ENCODE measurements around the gene FADD. TPM values are rescaled to one million over a fixed set of nuclear protein-coding genes. Genes with fewer than 3 reads are reported as not detected.

Gene FADD
- polyA plus RNA-seq, 2 of the 4 experiments (the other 2 are of a cell fraction), result 30.2 to 59.1 TPM

DNA sequence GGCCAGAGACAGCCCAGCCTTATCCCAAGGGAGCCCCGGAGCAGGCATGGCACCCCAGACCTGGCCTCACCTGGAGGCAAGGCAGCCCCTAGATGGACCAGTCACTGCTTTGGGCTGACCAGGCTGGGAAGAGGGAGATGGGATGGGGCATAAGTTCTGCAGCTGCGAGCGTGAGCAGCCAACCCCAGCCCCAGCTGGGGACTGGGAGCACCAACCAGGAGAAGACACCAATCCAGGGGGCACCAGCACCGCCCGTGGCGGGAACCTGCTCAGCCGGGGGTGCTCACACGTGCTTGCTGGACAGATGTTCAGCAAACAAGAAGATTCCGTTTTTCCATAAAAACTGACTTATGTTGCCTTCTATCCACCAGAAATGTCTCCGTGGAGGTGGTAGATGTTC lies 16.2 kb upstream of the FADD start:
- H3K4me1 ChIP-seq, result no peaks in the 10 kb centered on the region
- no peak overlapping the region for H3K27ac ChIP-seq
- no peaks in the 10 kb centered on the region for H3K9me3 ChIP-seq
- WGBS (ENCODE audit: missing lambda C conversion rate), result 82% methylated on average over 9 of the region's 10 CpGs
- POLR2A ChIA-PET, result no interaction called here
- FAIRE-seq (no peak), ATAC-seq (no peak), DNase-seq (ENCODE audit: low read depth in 1 of 2, low spot score in 1 of 2) (no peak)
- no peak overlapping the region for H3K4me2 ChIP-seq
- no peak overlapping the region for H3K4me3 ChIP-seq
- TF ChIP-seq, protein P1, sequence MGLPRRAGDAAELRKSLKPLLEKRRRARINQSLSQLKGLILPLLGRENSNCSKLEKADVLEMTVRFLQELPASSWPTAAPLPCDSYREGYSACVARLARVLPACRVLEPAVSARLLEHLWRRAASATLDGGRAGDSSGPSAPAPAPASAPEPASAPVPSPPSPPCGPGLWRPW (IDR thresholded peaks at IDR 0.05), result no peak
- CTCF ChIA-PET, result interaction anchor here (0.6 to 7.0 kb wide), 10 partner anchors 9 to 480 kb away, joined by 3 to 29 read pairs (median 6); no protein-coding TSS in a partner anchor

DNA sequence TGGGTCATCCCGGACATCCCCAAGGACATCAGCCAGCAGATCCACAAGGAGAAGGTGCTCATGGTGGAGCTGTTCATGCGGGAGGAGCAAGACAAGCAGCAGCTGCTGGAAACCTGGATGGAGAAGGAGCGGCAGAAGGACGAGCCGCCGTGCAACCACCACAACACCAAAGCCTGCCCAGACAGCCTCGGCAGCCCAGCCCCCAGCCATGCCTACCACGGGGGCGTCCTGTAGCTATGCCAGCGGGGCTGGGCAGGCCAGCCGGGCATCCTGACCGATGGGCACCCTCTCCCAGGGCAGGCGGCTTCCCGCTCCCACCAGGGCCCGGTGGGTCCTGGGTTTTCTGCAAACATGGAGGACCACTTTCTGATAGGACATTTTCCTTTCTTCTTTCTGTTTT lies 15.3 kb upstream of the FADD start:
- DNase-seq (ENCODE audit: low read depth in 1 of 2, low spot score in 1 of 2) (no peak), ATAC-seq (no peak), FAIRE-seq (no peak)
- 75% methylated on average over 15 of the region's 15 CpGs for WGBS (ENCODE audit: missing lambda C conversion rate)
- H3K4me3 ChIP-seq, result no peak overlapping the region
- ChIA-PET CTCF (interaction anchor here (1.0 to 7.0 kb wide), 8 partner anchors 9 to 278 kb away, joined by 3 to 29 read pairs (median 4); no protein-coding TSS in a partner anchor), POLR2A (no interaction called here)
- H3K27ac ChIP-seq, result no peak overlapping the region
- H3K4me2 ChIP-seq, result no peak overlapping the region
- H3K9me3 ChIP-seq, result no peaks in the 10 kb centered on the region
- TF ChIP-seq MAFK (IDR thresholded peaks at IDR 0.05; ENCODE audit: partially characterized antibody) (no peak), FOSL2 (IDR thresholded peaks at IDR 0.05) (no peak), FOSL2 (CRISPR knock-in tag; IDR thresholded peaks at IDR 0.05) (no peak)
- no peaks in the 10 kb centered on the region for H3K4me1 ChIP-seq

DNA sequence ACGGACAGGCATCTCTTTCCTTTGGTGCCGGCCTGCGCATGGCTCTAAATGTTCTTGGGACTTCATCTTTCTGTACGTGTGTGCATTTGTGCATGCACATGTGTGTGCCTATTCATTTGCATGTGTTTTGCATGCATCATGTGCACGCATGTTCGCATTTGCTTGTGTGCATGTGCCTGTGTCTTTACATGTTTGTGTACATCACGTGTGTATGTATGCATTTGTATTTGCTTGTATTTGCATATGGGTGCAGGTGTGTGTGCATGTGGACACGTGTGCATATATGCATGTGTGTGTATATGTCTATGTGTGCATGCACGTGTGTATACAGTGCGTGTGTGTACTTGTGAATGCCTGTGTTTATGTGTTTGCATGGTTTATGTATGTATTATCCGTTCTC lies 13.5 kb upstream of the FADD start:
- FAIRE-seq (peak; percentile 72), DNase-seq (ENCODE audit: low read depth in 1 of 2, low spot score in 1 of 2) (no peak), ATAC-seq (no peak)
- no peak for TF ChIP-seq PHF8 (IDR thresholded peaks at IDR 0.05; ENCODE audit: borderline replicate concordance, low read depth)
- TF ChIP-seq NPAS2 (CRISPR knock-in tag; IDR thresholded peaks at IDR 0.05; ENCODE audit: borderline replicate concordance), result no peak
- TF ChIP-seq EHMT2 (IDR thresholded peaks at IDR 0.05; ENCODE audit: low read depth), result no peak
- TF ChIP-seq RNF2 (IDR thresholded peaks at IDR 0.05; ENCODE audit: borderline replicate concordance, low read depth), result no peak
- H3K9me3 ChIP-seq, result no peaks in the 10 kb centered on the region
- H3K4me3 ChIP-seq, result no peak overlapping the region
- no peak overlapping the region for H3K4me2 ChIP-seq
- no peaks in the 10 kb centered on the region for H3K4me1 ChIP-seq
- WGBS (ENCODE audit: missing lambda C conversion rate), result 72% methylated on average over 11 of the region's 11 CpGs
- POLR2A ChIA-PET, result no interaction called here
- no peak overlapping the region for H3K27ac ChIP-seq
- CTCF ChIA-PET, result no interaction called here

DNA sequence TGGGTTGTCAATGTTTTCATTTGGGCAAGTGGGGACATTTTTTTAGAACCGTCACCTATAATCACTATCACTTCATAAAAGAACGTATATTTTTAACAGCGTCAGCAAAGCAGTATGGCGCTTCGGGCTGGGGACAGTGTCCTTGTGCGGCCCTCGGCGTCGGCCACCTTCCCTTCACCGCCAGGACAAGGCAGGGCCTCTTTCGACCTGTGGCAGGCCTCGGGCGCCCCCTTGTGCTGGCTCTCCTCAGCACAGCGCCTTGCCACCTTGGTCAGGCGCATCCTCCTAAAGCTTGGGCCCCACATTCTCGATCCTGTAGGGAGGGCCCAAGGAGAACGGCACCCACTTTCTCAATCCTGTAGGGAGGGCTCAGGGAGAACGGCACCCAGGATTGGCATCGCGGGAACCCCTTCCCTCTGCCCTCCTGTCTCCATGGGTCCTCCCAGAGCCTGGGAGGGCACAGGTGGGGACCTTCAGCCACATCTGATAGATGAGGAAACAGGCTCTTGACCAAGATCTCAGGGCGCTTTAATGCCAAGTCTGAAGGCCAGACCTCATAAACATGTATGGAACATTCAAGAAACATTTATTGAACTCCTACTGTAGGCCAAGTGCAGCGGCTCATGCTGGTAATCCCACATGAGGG lies 11.5 kb upstream of the FADD start:
- no peaks in the 10 kb centered on the region for H3K4me1 ChIP-seq
- TF ChIP-seq MAFK (IDR thresholded peaks at IDR 0.05; ENCODE audit: partially characterized antibody) (peak; percentile 57), RAD21 (conservative IDR thresholded peaks at IDR 0.05 in 1 of 2, IDR thresholded peaks at IDR 0.05 in 1 of 2) (peak; percentile 96 to 99), SMC3 (IDR thresholded peaks at IDR 0.05) (peak; percentile 94), ESRRA (IDR thresholded peaks at IDR 0.05; ENCODE audit: borderline replicate concordance, low read length) (no peak), POLR2A (IDR thresholded peaks at IDR 0.05; ENCODE audit: low read length) (no peak)
- TF ChIP-seq, protein P2, sequence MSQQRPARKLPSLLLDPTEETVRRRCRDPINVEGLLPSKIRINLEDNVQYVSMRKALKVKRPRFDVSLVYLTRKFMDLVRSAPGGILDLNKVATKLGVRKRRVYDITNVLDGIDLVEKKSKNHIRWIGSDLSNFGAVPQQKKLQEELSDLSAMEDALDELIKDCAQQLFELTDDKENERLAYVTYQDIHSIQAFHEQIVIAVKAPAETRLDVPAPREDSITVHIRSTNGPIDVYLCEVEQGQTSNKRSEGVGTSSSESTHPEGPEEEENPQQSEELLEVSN (IDR thresholded peaks at IDR 0.05; ENCODE audit: borderline replicate concordance, low read depth), result peak; percentile 37; the same call in 1 of the 2 replicates
- TF ChIP-seq, protein P3, sequence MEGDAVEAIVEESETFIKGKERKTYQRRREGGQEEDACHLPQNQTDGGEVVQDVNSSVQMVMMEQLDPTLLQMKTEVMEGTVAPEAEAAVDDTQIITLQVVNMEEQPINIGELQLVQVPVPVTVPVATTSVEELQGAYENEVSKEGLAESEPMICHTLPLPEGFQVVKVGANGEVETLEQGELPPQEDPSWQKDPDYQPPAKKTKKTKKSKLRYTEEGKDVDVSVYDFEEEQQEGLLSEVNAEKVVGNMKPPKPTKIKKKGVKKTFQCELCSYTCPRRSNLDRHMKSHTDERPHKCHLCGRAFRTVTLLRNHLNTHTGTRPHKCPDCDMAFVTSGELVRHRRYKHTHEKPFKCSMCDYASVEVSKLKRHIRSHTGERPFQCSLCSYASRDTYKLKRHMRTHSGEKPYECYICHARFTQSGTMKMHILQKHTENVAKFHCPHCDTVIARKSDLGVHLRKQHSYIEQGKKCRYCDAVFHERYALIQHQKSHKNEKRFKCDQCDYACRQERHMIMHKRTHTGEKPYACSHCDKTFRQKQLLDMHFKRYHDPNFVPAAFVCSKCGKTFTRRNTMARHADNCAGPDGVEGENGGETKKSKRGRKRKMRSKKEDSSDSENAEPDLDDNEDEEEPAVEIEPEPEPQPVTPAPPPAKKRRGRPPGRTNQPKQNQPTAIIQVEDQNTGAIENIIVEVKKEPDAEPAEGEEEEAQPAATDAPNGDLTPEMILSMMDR (IDR thresholded peaks at IDR 0.05), result peak; percentile 91
- TF ChIP-seq, protein P4, sequence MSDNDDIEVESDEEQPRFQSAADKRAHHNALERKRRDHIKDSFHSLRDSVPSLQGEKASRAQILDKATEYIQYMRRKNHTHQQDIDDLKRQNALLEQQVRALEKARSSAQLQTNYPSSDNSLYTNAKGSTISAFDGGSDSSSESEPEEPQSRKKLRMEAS (IDR thresholded peaks at IDR 0.05), result peak; percentile 69
- FAIRE-seq, result peak; percentile 63
- DNase-seq (ENCODE audit: low read depth in 1 of 2, low spot score in 1 of 2), result peak; percentile 74 to 79
- no peaks in the 10 kb centered on the region for H3K9me3 ChIP-seq
- ChIA-PET POLR2A (interaction anchor here (0.6 kb wide), 1 partner anchor 273 kb away, joined by 3 read pairs; no protein-coding TSS in a partner anchor), CTCF (interaction anchor here (0.5 to 2.9 kb wide), 46 partner anchors 9 to 507 kb away, joined by 3 to 43 read pairs (median 4); partner anchors contain the start of gene FADD)
- ATAC-seq, result peak; percentile 92 to 95
- H3K4me2 ChIP-seq, result 0 out of 3 replicates have a peak overlapping the region, but pooled peaks have one; percentile 33
- no peak overlapping the region for H3K4me3 ChIP-seq
- 4% methylated on average over 16 of the region's 22 CpGs for WGBS (ENCODE audit: missing lambda C conversion rate)
- H3K27ac ChIP-seq, result no peak overlapping the region

All from A549 (cell line).